ENCODE results near the gene CDKAL1.

- no peak for TF ChIP-seq CTCF (IDR thresholded peaks at IDR 0.05; ENCODE audit: insufficient read depth, low read length)
- no peak for TF ChIP-seq SPI1 (IDR thresholded peaks at IDR 0.05; ENCODE audit: borderline replicate concordance, low read depth)
- no peak for TF ChIP-seq POLR2AphosphoS5 (IDR thresholded peaks at IDR 0.05; ENCODE audit: low read depth)
- no peak for TF ChIP-seq REST (IDR thresholded peaks at IDR 0.05; ENCODE audit: insufficient replicate concordance, low read depth)
- no peak for TF ChIP-seq GABPA (IDR thresholded peaks at IDR 0.05; ENCODE audit: low read depth)
These were observed 503.2 kb downstream of the CDKAL1 start for GRCh38 chr6:21037453-21037852.
